Thyroid gland (tissue), 4 donors: ENCODE measurements around the gene SETBP1.

Experiments used
- POLR2A ChIP-seq, 2 donors: fragments of 450-650 bp; IDR thresholded peaks; one replicate each; pipeline ENCODE4 v1.6.1; 2017; ENCODE audit warnings: antibody characterized with exemption in 2 of 2, mild to moderate bottlenecking in 2 of 2, moderate library complexity in 1 of 2
- TF ChIP-seq, protein P1 (sequence below), 6 experiments: fragments of 200-600 bp in 3 of 6; fragments of 450-650 bp in 3 of 6; sonication (generic) in 3 of 6; IDR thresholded peaks; one replicate each; pipeline ENCODE4 v1.5.1; 2016 to 2019; ENCODE audit warnings: antibody characterized with exemption in 6 of 6, mild to moderate bottlenecking in 2 of 6, inconsistent platforms in 1 of 6, moderate library complexity in 1 of 6

DNA sequence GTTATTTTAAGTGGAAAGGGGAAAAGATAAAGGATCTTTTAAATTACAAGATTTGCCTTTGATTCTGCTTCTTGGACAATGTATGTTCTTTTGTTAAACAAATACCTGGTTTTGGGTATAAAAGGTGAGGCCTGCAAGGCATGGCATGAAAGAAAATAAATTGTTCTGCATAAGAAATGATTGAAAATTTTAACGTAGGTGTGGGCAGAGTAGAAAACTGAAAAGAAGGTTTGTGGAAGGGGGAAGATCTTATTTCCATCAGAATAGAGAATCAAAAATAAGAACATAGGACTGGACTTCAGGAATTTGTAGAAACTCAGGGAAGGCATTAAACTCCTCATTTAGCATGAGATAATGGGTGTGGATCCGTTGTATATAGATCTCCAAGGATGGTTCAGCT is 153.1 kb downstream of the SETBP1 start:
- TF ChIP-seq, protein P1, sequence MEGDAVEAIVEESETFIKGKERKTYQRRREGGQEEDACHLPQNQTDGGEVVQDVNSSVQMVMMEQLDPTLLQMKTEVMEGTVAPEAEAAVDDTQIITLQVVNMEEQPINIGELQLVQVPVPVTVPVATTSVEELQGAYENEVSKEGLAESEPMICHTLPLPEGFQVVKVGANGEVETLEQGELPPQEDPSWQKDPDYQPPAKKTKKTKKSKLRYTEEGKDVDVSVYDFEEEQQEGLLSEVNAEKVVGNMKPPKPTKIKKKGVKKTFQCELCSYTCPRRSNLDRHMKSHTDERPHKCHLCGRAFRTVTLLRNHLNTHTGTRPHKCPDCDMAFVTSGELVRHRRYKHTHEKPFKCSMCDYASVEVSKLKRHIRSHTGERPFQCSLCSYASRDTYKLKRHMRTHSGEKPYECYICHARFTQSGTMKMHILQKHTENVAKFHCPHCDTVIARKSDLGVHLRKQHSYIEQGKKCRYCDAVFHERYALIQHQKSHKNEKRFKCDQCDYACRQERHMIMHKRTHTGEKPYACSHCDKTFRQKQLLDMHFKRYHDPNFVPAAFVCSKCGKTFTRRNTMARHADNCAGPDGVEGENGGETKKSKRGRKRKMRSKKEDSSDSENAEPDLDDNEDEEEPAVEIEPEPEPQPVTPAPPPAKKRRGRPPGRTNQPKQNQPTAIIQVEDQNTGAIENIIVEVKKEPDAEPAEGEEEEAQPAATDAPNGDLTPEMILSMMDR (IDR thresholded peaks at IDR 0.05): no peak
- TF ChIP-seq POLR2A (IDR thresholded peaks at IDR 0.05): no peak
